HEK293 (cell line): ENCODE results near the gene IFIH1.

Experiments used
- CTCF ChIA-PET: fragments of 350-600 bp; formaldehyde crosslinking; extraction: SDS; loops from one replicate; lab custom pipeline; 2021; ENCODE audit warnings: antibody characterized with exemption; lab: Yijun Ruan, JAX
- POLR2A ChIA-PET: fragments of 300-600 bp; formaldehyde crosslinking; extraction: SDS; loops from one replicate; lab custom pipeline; 2020; ENCODE audit warnings: antibody characterized with exemption, inconsistent platforms; lab: Yijun Ruan, JAX
- H3K27ac ChIP-seq: fragments of 200-500 bp; sonication (Bioruptor generic); 2 replicates; pipeline ENCODE4 v1.5.1; 2014; ENCODE audit warnings: low read depth, low read length, control low read depth, inconsistent platforms; ENCODE audit errors: extremely low read depth
- H3K36me3 ChIP-seq, 2 experiments: fragments of 200-500 bp in 1 of 2; sonication (Bioruptor generic) in 1 of 2; 1 replicate in 1 of 2; 2 replicates in 1 of 2; pipeline ENCODE4 v1.5.1; 2014 to 2017; ENCODE audit warnings: inconsistent platforms in 2 of 2, low read length in 2 of 2; ENCODE audit not compliant: control insufficient read depth in 2 of 2, insufficient read depth in 1 of 2
- H3K4me1 ChIP-seq: fragments of 200-500 bp; sonication (Bioruptor generic); 2 replicates; pipeline ENCODE4 v1.5.1; 2014; ENCODE audit warnings: mild to moderate bottlenecking, low read length, inconsistent platforms; ENCODE audit not compliant: control insufficient read depth, insufficient read depth
- H3K4me3 ChIP-seq: 2 replicates; pipeline ENCODE4 v1.5.1; 2011; ENCODE audit warnings: low read depth, mild to moderate bottlenecking, control low read depth, low read length, moderate library complexity
- H3K9me3 ChIP-seq: fragments of 200-500 bp; sonication (Bioruptor generic); 2 replicates; pipeline ENCODE4 v1.5.1; 2014; ENCODE audit warnings: low read depth, low read length, inconsistent platforms; ENCODE audit not compliant: control insufficient read depth, insufficient read depth
- KLF16 ChIP-seq: fragments of 450-650 bp; formaldehyde crosslinking; IDR thresholded peaks from 2 replicates; pipeline ENCODE4 v1.5.1; 2017; ENCODE audit warnings: missing biosample characterization, missing genetic modification characterization
- PATZ1 ChIP-seq: fragments of 450-650 bp; formaldehyde crosslinking; IDR thresholded peaks from 2 replicates; pipeline ENCODE4 v1.5.1; 2016; ENCODE audit warnings: missing biosample characterization, missing genetic modification characterization
- PBX3 ChIP-seq: sonication (generic); formaldehyde crosslinking; IDR thresholded peaks from 2 replicates; pipeline ENCODE4 v1.8.1; 2022; ENCODE audit warnings: mild to moderate bottlenecking, moderate library complexity, missing genetic modification reagents
- SETDB1 ChIP-seq: IDR thresholded peaks from one replicate; pipeline ENCODE4 v1.6.1; 2017; ENCODE audit warnings: mild to moderate bottlenecking, low read length, moderate library complexity, mixed read lengths; ENCODE audit not compliant: insufficient read length
- SP2 ChIP-seq: fragments of 450-650 bp; formaldehyde crosslinking; IDR thresholded peaks from 2 replicates; pipeline ENCODE4 v1.5.1; 2016; ENCODE audit warnings: missing biosample characterization, missing genetic modification characterization
- ZFP3 ChIP-seq: fragments of 450-650 bp; formaldehyde crosslinking; IDR thresholded peaks from 2 replicates; pipeline ENCODE4 v1.5.1; 2016; ENCODE audit warnings: low read depth, missing biosample characterization, missing genetic modification characterization
- ZNF19 ChIP-seq: fragments of 450-650 bp; formaldehyde crosslinking; IDR thresholded peaks from 2 replicates; pipeline ENCODE4; 2016; ENCODE audit warnings: missing biosample characterization, missing genetic modification characterization, low read depth
- ZNF274 ChIP-seq, 2 experiments: fragments of 200-500 bp in 1 of 2; fragments of 450-650 bp in 1 of 2; sonication (Bioruptor generic) in 1 of 2; formaldehyde crosslinking in 1 of 2; IDR thresholded peaks; 2 replicates each; pipeline versions ENCODE4 v1.5.1 to v1.6.1; 2014 to 2016; ENCODE audit warnings: borderline replicate concordance in 1 of 2, inconsistent platforms in 1 of 2, low read length in 1 of 2, missing biosample characterization in 1 of 2, missing genetic modification characterization in 1 of 2
- ZNF280C ChIP-seq: fragments of 450-650 bp; formaldehyde crosslinking; IDR thresholded peaks from 2 replicates; pipeline ENCODE4 v1.5.1; 2016; ENCODE audit warnings: missing biosample characterization, missing genetic modification characterization
- ZNF398 ChIP-seq: fragments of 450-650 bp; formaldehyde crosslinking; IDR thresholded peaks from 2 replicates; pipeline ENCODE4 v1.5.1; 2017; ENCODE audit warnings: missing biosample characterization, missing genetic modification characterization
- ZNF404 ChIP-seq: fragments of 450-650 bp; formaldehyde crosslinking; IDR thresholded peaks from 2 replicates; pipeline ENCODE4 v1.5.1; 2017; ENCODE audit warnings: missing biosample characterization, missing genetic modification characterization
- ZNF510 ChIP-seq: fragments of 450-650 bp; formaldehyde crosslinking; IDR thresholded peaks from 2 replicates; pipeline ENCODE4 v1.5.1; 2018; ENCODE audit warnings: mild to moderate bottlenecking, missing genetic modification characterization, missing biosample characterization; ENCODE audit not compliant: insufficient replicate concordance
- ZNF580 ChIP-seq: fragments of 450-650 bp; formaldehyde crosslinking; IDR thresholded peaks from 2 replicates; pipeline ENCODE4 v1.5.1; 2016; ENCODE audit warnings: missing biosample characterization, missing genetic modification characterization
- ZNF585B ChIP-seq: fragments of 450-650 bp; formaldehyde crosslinking; IDR thresholded peaks from 2 replicates; pipeline ENCODE4 v1.5.1; 2016; ENCODE audit warnings: missing biosample characterization, missing genetic modification characterization
- ZNF600 ChIP-seq: fragments of 450-650 bp; formaldehyde crosslinking; IDR thresholded peaks from 2 replicates; pipeline ENCODE4 v1.5.1; 2016; ENCODE audit warnings: missing biosample characterization, missing genetic modification characterization
- ZNF610 ChIP-seq: fragments of 450-650 bp; formaldehyde crosslinking; IDR thresholded peaks from 2 replicates; pipeline ENCODE4 v1.5.1; 2016; ENCODE audit warnings: missing biosample characterization, missing genetic modification characterization, borderline replicate concordance
- ZNF623 ChIP-seq: fragments of 450-650 bp; formaldehyde crosslinking; IDR thresholded peaks from 2 replicates; pipeline ENCODE4 v1.5.1; 2016; ENCODE audit warnings: missing biosample characterization, missing genetic modification characterization
- ZNF76 ChIP-seq: fragments of 450-650 bp; formaldehyde crosslinking; IDR thresholded peaks from 2 replicates; pipeline ENCODE4; 2016; ENCODE audit warnings: low read depth, missing biosample characterization, missing genetic modification characterization, borderline replicate concordance
- ZSCAN5A ChIP-seq: fragments of 450-650 bp; formaldehyde crosslinking; IDR thresholded peaks from 2 replicates; pipeline ENCODE4 v1.5.1; 2016; ENCODE audit warnings: missing biosample characterization, missing genetic modification characterization

The IFIH1 gene

GRCh38 chr2:162312853-162313252 lies 5.6 kb downstream of the IFIH1 start:
- Histone ChIP-seq H3K4me3 (no peak overlapping the region), H3K4me1 (no peaks in the 10 kb centered on the region), H3K9me3 (no peaks in the 10 kb centered on the region), H3K36me3 (no peaks in the 10 kb centered on the region), H3K27ac (no peak overlapping the region)
- ChIA-PET CTCF (interaction anchor here (0.8 to 2.0 kb wide), 3 partner anchors 9 to 22 kb away, joined by 3 to 9 read pairs (median 6); no protein-coding TSS in a partner anchor), POLR2A (no interaction called here)
- no peak for TF ChIP-seq ZNF610 (tag by site-specific recombination)
- no peak for TF ChIP-seq SETDB1
- TF ChIP-seq ZNF580 (tag by site-specific recombination): no peak
- TF ChIP-seq ZNF623 (tag by site-specific recombination): no peak
- TF ChIP-seq ZNF274 (IDR thresholded peaks at IDR 0.05; ENCODE audit: low read length): no peak
- TF ChIP-seq ZNF274 (tag by site-specific recombination; IDR thresholded peaks at IDR 0.05; ENCODE audit: borderline replicate concordance): no peak
- no peak for TF ChIP-seq ZNF280C (tag by site-specific recombination)
- no peak for TF ChIP-seq SP2 (tag by site-specific recombination)
- TF ChIP-seq ZFP3 (tag by site-specific recombination): no peak
- TF ChIP-seq ZNF510 (tag by site-specific recombination): no peak
- no peak for TF ChIP-seq ZNF404 (tag by site-specific recombination)

GRCh38 chr2:162308747-162309503 lies 9.6 kb downstream of the IFIH1 start:
- Histone ChIP-seq H3K9me3 (no peaks in the 10 kb centered on the region), H3K36me3 (no peaks in the 10 kb centered on the region), H3K4me3 (no peak overlapping the region), H3K27ac (no peak overlapping the region), H3K4me1 (no peaks in the 10 kb centered on the region)
- TF ChIP-seq ZNF600 (no peak), ZNF585B (tag by site-specific recombination) (peak; percentile 45)
- CTCF ChIA-PET: interaction anchor here (3.2 kb wide), 1 partner anchor 10 kb away, joined by 21 read pairs; no protein-coding TSS in a partner anchor
- POLR2A ChIA-PET: no interaction called here

- CTCF ChIA-PET: interaction anchor here (2.7 kb wide), 1 partner anchor 29 kb away, joined by 8 read pairs; no protein-coding TSS in a partner anchor
- POLR2A ChIA-PET: no interaction called here
- no peak overlapping the region for H3K4me3 ChIP-seq
- H3K36me3 ChIP-seq: no peaks in the 10 kb centered on the region
- H3K9me3 ChIP-seq: no peaks in the 10 kb centered on the region
- H3K4me1 ChIP-seq: no peaks in the 10 kb centered on the region
- H3K27ac ChIP-seq: no peak overlapping the region
- TF ChIP-seq ZNF19 (tag by site-specific recombination) (no peak), ZSCAN5A (tag by site-specific recombination) (no peak), PATZ1 (no peak), ZNF76 (no peak), PBX3 (CRISPR knock-in tag) (no peak), KLF16 (tag by site-specific recombination) (no peak), ZNF398 (tag by site-specific recombination) (no peak)
These were observed 12.6 kb downstream of the IFIH1 start for GRCh38 chr2:162305901-162306300.
